HepG2 (cell line): ENCODE measurements around the gene TRPV6. TPM values are rescaled to one million over a fixed set of nuclear protein-coding genes. Genes with fewer than 3 reads are reported as not detected.

Experiments
- ATAC-seq: fragments of 200-7000 bp; cut with Tn5 transposase; 3 replicates; pipeline ENCODE4 v1.9.1; 2020; ENCODE audit warnings: mild to moderate bottlenecking, moderate library complexity
- BruUV-seq: library from RNA; stranded (reverse); fragments of 400-500 nt; replicated peaks from 2 replicates; lab custom pipeline; 2021; lab: Mats Ljungman, UMichigan
- CTCF ChIA-PET: fragments of 300-600 bp; formaldehyde crosslinking; extraction: SDS; loops from one replicate; lab custom pipeline; 2021; ENCODE audit warnings: low total read pairs, inconsistent platforms, low intra/inter-chr PET ratio; lab: Yijun Ruan, JAX
- POLR2A ChIA-PET: fragments of 350-600 bp; sonication (Branson Sonifier 250); formaldehyde crosslinking; loops from one replicate; lab custom pipeline; 2020; ENCODE audit warnings: antibody characterized with exemption, inconsistent platforms; lab: Yijun Ruan, JAX
- DNase-seq: peaks from one replicate; pipeline ENCODE4 v3.0.0-alpha.2; 2015; ENCODE audit warnings: low spot score
- FAIRE-seq: peaks from 3 replicates; lab custom pipeline; 2011; peaks lifted over from hg19 to GRCh38; lab: Jason Lieb, UNC
- H2AFZ ChIP-seq: one replicate; pipeline ENCODE4 v1.6.1; 2011; ENCODE audit warnings: low read length, inconsistent platforms
- H3K27ac ChIP-seq: fragments of 300-600 bp; 3 replicates; pipeline ENCODE4 v1.8.0; 2011; ENCODE audit warnings: mixed run types, mild to moderate bottlenecking, mixed read lengths, low read length, inconsistent platforms; ENCODE audit not compliant: insufficient read depth; ENCODE audit errors: extremely low read length
- H3K27me3 ChIP-seq, 2 experiments: fragments of 200-600 bp in 1 of 2; 2 replicates in 1 of 2; 3 replicates in 1 of 2; pipeline versions ENCODE4 v1.6.0 to v1.8.0; 2011; ENCODE audit warnings: low read length in 2 of 2, mild to moderate bottlenecking in 2 of 2, moderate library complexity in 2 of 2, inconsistent platforms in 1 of 2; ENCODE audit not compliant: insufficient read depth in 2 of 2, control insufficient read depth in 1 of 2
- H3K36me3 ChIP-seq, 2 experiments: fragments of 200-600 bp in 1 of 2; replicated peaks in 1 of 2; 2 replicates in 1 of 2; 3 replicates in 1 of 2; pipeline versions ENCODE4 v1.5.1 to v1.8.0; 2011; ENCODE audit warnings: low read length in 2 of 2, inconsistent platforms in 1 of 2; ENCODE audit not compliant: insufficient read depth in 2 of 2, control insufficient read depth in 1 of 2
- H3K4me1 ChIP-seq: 2 replicates; pipeline ENCODE4 v1.5.1; 2012; ENCODE audit warnings: low read length, inconsistent platforms; ENCODE audit not compliant: insufficient read depth
- H3K4me2 ChIP-seq: 2 replicates; pipeline ENCODE4 v1.6.0; 2011; ENCODE audit warnings: low read depth, low read length, inconsistent platforms
- H3K4me3 ChIP-seq, 3 experiments: fragments of 200-600 bp in 1 of 3; sonication (generic), shearing (Covaris generic) in 1 of 3; replicated peaks in 1 of 3; 2 replicates each; pipeline ENCODE4 v1.5.1; 2011 to 2016; ENCODE audit warnings: low read length in 3 of 3, inconsistent platforms in 2 of 3, low read depth in 2 of 3, mild to moderate bottlenecking in 2 of 3, control low read depth in 1 of 3, mixed read lengths in 1 of 3; ENCODE audit not compliant: insufficient read depth in 1 of 3
- H3K79me2 ChIP-seq: one replicate; pipeline ENCODE4 v1.6.1; 2011; ENCODE audit warnings: low read length, inconsistent platforms; ENCODE audit not compliant: insufficient read depth
- H3K9ac ChIP-seq: 2 replicates; pipeline ENCODE4 v1.6.0; 2011; ENCODE audit warnings: mild to moderate bottlenecking, low read depth, low read length, inconsistent platforms; ENCODE audit not compliant: insufficient read depth
- H3K9me3 ChIP-seq: 2 replicates; pipeline ENCODE4 v1.5.1; 2012; ENCODE audit warnings: mild to moderate bottlenecking, low read length
- H4K20me1 ChIP-seq: 2 replicates; pipeline ENCODE4 v1.6.0; 2011; ENCODE audit warnings: inconsistent platforms, mild to moderate bottlenecking, low read length, moderate library complexity; ENCODE audit not compliant: insufficient read depth
- ARID2 ChIP-seq: sonication (generic); formaldehyde crosslinking; IDR thresholded peaks from 2 replicates; pipeline ENCODE4 v1.8.1; 2022; ENCODE audit warnings: mild to moderate bottlenecking, missing genetic modification reagents, borderline replicate concordance
- ARID4A ChIP-seq: sonication (generic); formaldehyde crosslinking; IDR thresholded peaks from 2 replicates; pipeline ENCODE4 v1.5.0; 2020; ENCODE audit warnings: mild to moderate bottlenecking, missing genetic modification reagents, borderline replicate concordance
- CEBPG ChIP-seq: IDR thresholded peaks from 2 replicates; pipeline ENCODE4 v1.6.1; 2016
- CENPT ChIP-seq: sonication (generic); formaldehyde crosslinking; IDR thresholded peaks from 2 replicates; pipeline ENCODE4 v1.8.0; 2022; ENCODE audit warnings: low read depth, mild to moderate bottlenecking, moderate library complexity, missing genetic modification reagents
- CREB1 ChIP-seq, 2 experiments: fragments of 450-650 bp in 1 of 2; IDR thresholded peaks; 2 replicates each; pipeline ENCODE4 v1.6.1; 2016 to 2017; ENCODE audit warnings: control low read depth in 1 of 2, mild to moderate bottlenecking in 1 of 2, missing compliant biosample characterization in 1 of 2, missing genetic modification characterization in 1 of 2
- CREBL2 ChIP-seq: sonication (generic); formaldehyde crosslinking; IDR thresholded peaks from 2 replicates; pipeline ENCODE4 v1.8.1; 2023; ENCODE audit warnings: missing genetic modification reagents, mild to moderate bottlenecking, borderline replicate concordance
- GMEB1 ChIP-seq: sonication (generic); formaldehyde crosslinking; IDR thresholded peaks from 2 replicates; pipeline ENCODE4 v1.5.1; 2020; ENCODE audit warnings: missing genetic modification reagents, mild to moderate bottlenecking, borderline replicate concordance
- KAT7 ChIP-seq: IDR thresholded peaks from 2 replicates; pipeline ENCODE4 v1.6.1; 2018; ENCODE audit warnings: borderline replicate concordance, missing compliant biosample characterization
- KLF13 ChIP-seq: sonication (generic); formaldehyde crosslinking; IDR thresholded peaks from 2 replicates; pipeline ENCODE4 v1.4.0; 2020; ENCODE audit warnings: mild to moderate bottlenecking, missing genetic modification reagents
- RXRB ChIP-seq: IDR thresholded peaks from 2 replicates; pipeline ENCODE4 v1.6.1; 2016; ENCODE audit warnings: borderline replicate concordance, missing genetic modification reagents, missing compliant biosample characterization
- STAG1 ChIP-seq: sonication (generic); formaldehyde crosslinking; IDR thresholded peaks from 2 replicates; pipeline ENCODE4 v1.4.0; 2020; ENCODE audit warnings: missing genetic modification reagents
- ZNF337 ChIP-seq: sonication (generic); formaldehyde crosslinking; IDR thresholded peaks from 2 replicates; pipeline ENCODE4 v1.5.1; 2020; ENCODE audit warnings: missing genetic modification reagents, low read depth, mild to moderate bottlenecking, borderline replicate concordance
- WGBS: methylation state at CpG from one replicate; pipeline ENCODE4 v1.1.6; 2017; ENCODE audit warnings: low lambda C conversion rate; 5-methylcytosine and 5-hydroxymethylcytosine counted together
- in situ Hi-C: cut with HindIII; loops from 2 replicates; pipeline ENCODE4 v1.10.0; 2017; ENCODE audit warnings: low pct_unique_long_range_greater_than_20kb; ENCODE audit not compliant: extremely low pct_ligation_motif_present
- intact Hi-C: fragments of 100-400 bp; cut with micrococcal nuclease; formaldehyde crosslinking; loops from one replicate; pipeline ENCODE4 v1.10.0; 2022; ENCODE audit not compliant: unreplicated experiment
- polyA plus RNA-seq, 8 experiments: library from polyadenylated mRNA; depleted of rRNA in 3 of 8; stranded (reverse) in 7 of 8; unstranded in 1 of 8; fragments of >200 nt; fragmentation: Illumina TruSeq in 4 of 8; extraction: Trizol in 4 of 8; gene quantifications; 2 replicates each; pipeline versions ENCODE4 v1.2.1 to v1.2.3, GENCODE V29; 2011 to 2016; ENCODE audit warnings: low read depth in 4 of 8, missing spikeins in 1 of 8, mixed read lengths in 1 of 8; ENCODE audit not compliant: insufficient read depth in 1 of 8
- total RNA-seq, 5 experiments: library from RNA; depleted of rRNA; stranded (reverse); fragments of >200 nt; fragmentation: Illumina TruSeq; extraction: Trizol; gene quantifications; 2 replicates each; pipeline ENCODE4 v1.2.3, GENCODE V29; 2016; ENCODE audit warnings: low read depth in 1 of 5

The TRPV6 gene
- total and polyA plus RNA-seq, 2 of the 13 experiments (the other 11 are each of a cell fraction or from before 2014, with no cell fraction given): not detected

- H3K4me3 ChIP-seq: no peak overlapping the region
- intact Hi-C loops: no loop called here
- no peak overlapping the region for H2AFZ ChIP-seq
- FAIRE-seq (no peak), DNase-seq (no peak), ATAC-seq (no peak)
- TF ChIP-seq RXRB (no peak), CREB1 (IDR thresholded peaks at IDR 0.05) (peak; percentile 10; the same call in 1 of the 2 replicates), CREB1 (CRISPR knock-in tag; IDR thresholded peaks at IDR 0.05) (no peak)
- BruUV-seq: no TSS peak
- no peaks in the 10 kb centered on the region for H3K4me1 ChIP-seq
- H3K4me2 ChIP-seq: no peak overlapping the region
- no peaks in the 10 kb centered on the region for H4K20me1 ChIP-seq
- no peaks in the 10 kb centered on the region for H3K79me2 ChIP-seq
- WGBS: 8% methylated on average over 7 of the region's 7 CpGs
- POLR2A ChIA-PET: no interaction called here
- no peak overlapping the region for H3K9ac ChIP-seq
- H3K36me3 ChIP-seq: no peaks in the 10 kb centered on the region
- H3K9me3 ChIP-seq: no peaks in the 10 kb centered on the region
- no peaks in the 10 kb centered on the region; a peak in 1 of 5 replicates for H3K27me3 ChIP-seq
- CTCF ChIA-PET: no interaction called here
- in situ Hi-C loops: no loop called here
- no peak overlapping the region for H3K27ac ChIP-seq
Observed at GRCh38 chr7:142897691-142898090, 12.1 kb upstream of the TRPV6 start.

GRCh38 chr7:142896741-142897379 lies 11.3 kb upstream of the TRPV6 start:
- no TSS peak for BruUV-seq
- Histone ChIP-seq H2AFZ (no peak overlapping the region), H3K27ac (no peak overlapping the region), H3K27me3 (no peaks in the 10 kb centered on the region; a peak in 1 of 5 replicates), H3K4me2 (no peak overlapping the region), H3K9me3 (no peaks in the 10 kb centered on the region), H3K9ac (no peak overlapping the region), H3K4me3 (no peak overlapping the region), H3K36me3 (no peaks in the 10 kb centered on the region), H3K4me1 (no peaks in the 10 kb centered on the region), H4K20me1 (no peaks in the 10 kb centered on the region), H3K79me2 (no peaks in the 10 kb centered on the region)
- in situ Hi-C loops: no loop called here
- intact Hi-C loops: no loop called here
- WGBS: 33% methylated on average over 3 of the region's 3 CpGs
- DNase-seq: no peak
- FAIRE-seq: no peak
- no peak for ATAC-seq
- CTCF ChIA-PET: no interaction called here
- POLR2A ChIA-PET: no interaction called here
- TF ChIP-seq KAT7 (CRISPR knock-in tag): no peak
- no peak for TF ChIP-seq CENPT (CRISPR knock-in tag)
- no peak for TF ChIP-seq ARID4A (CRISPR knock-in tag)
- TF ChIP-seq CEBPG (CRISPR knock-in tag): no peak
- TF ChIP-seq CREBL2: no peak
- no peak for TF ChIP-seq ZNF337
- no peak for TF ChIP-seq GMEB1
- TF ChIP-seq KLF13: no peak
- no peak for TF ChIP-seq ARID2 (CRISPR knock-in tag)
- TF ChIP-seq STAG1 (CRISPR knock-in tag): no peak
